22Rv1 (cell line): Measurements from ENCODE around the gene AOAH.

Experiments
- CTCF ChIP-seq: fragments of 450-650 bp; IDR thresholded peaks from 2 replicates; pipeline ENCODE4 v1.5.1; 2017; ENCODE audit warnings: mild to moderate bottlenecking
- ZFX ChIP-seq: fragments of 450-650 bp; IDR thresholded peaks from 2 replicates; pipeline ENCODE4 v1.6.1; 2017; ENCODE audit warnings: antibody characterized with exemption, borderline replicate concordance

- TF ChIP-seq CTCF (no peak), ZFX (no peak)
Measured at GRCh38 chr7:36506820-36507219, 217.5 kb downstream of the AOAH start.
